HS-5 (cell line): ENCODE data around the gene LZTR1.
"Not testable (repeated sequence)": the region's sequence is repeated elsewhere in the genome, so short reads cannot be mapped to it uniquely, and the experiment has no call there.

Experiments used
- DNase-seq: peaks from one replicate; pipeline ENCODE4 v3.0.0-alpha.2; 2012; ENCODE audit warnings: low read depth

The LZTR1 gene

GRCh38 chr22:20996598-20997535, 14.8 kb downstream of the LZTR1 start:
- no peak for DNase-seq

GRCh38 chr22:20997536-20998257, 15.6 kb downstream of the LZTR1 start:
- no peak for DNase-seq

GRCh38 chr22:20998411-20999336, 16.6 kb downstream of the LZTR1 start:
- DNase-seq, result no peak

- DNase-seq, result no peak
Measured at GRCh38 chr22:20999350-21000206, 17.5 kb downstream of the LZTR1 start.

GRCh38 chr22:21000207-21000986, 18.3 kb downstream of the LZTR1 start:
- no peak for DNase-seq

- DNase-seq, result no peak
Measured at GRCh38 chr22:21000987-21001600, 19.0 kb downstream of the LZTR1 start.

- DNase-seq, result peak; percentile 80
Measured at GRCh38 chr22:21001601-21002325, 19.7 kb downstream of the LZTR1 start, which contains the start of gene THAP7. THAP7 (minus strand) TSS chr22:21002118; CDS start chr22:21001911, 207 bp downstream.

- no peak for DNase-seq
Measured at GRCh38 chr22:21003782-21004181, 21.7 kb downstream of the LZTR1 start.

GRCh38 chr22:21009208-21009607, 27.1 kb downstream of the LZTR1 start:
- DNase-seq, result not testable (repeated sequence)

GRCh38 chr22:21009638-21010425, 27.7 kb downstream of the LZTR1 start:
- no peak for DNase-seq

GRCh38 chr22:21010426-21011113, 28.5 kb downstream of the LZTR1 start:
- no peak for DNase-seq

- DNase-seq, result no peak
Measured at GRCh38 chr22:21012446-21013407, 30.6 kb downstream of the LZTR1 start.

GRCh38 chr22:21013657-21014201, 31.6 kb downstream of the LZTR1 start:
- DNase-seq, result no peak

- peak; percentile 58 for DNase-seq
Measured at GRCh38 chr22:21014202-21014725, 32.2 kb downstream of the LZTR1 start.

- DNase-seq, result no peak
Measured at GRCh38 chr22:21014726-21015465, 32.8 kb downstream of the LZTR1 start, which contains the start of gene P2RX6. P2RX6 (plus strand) TSS chr22:21015165; CDS start chr22:21015175, 10 bp downstream.
